Erythroblast (primary cell): ENCODE results near the gene CC2D1A.

Experiments used
- GATA1 ChIP-seq: IDR thresholded peaks from 2 replicates; pipeline ENCODE4 v1.6.1; 2011; ENCODE audit warnings: low read depth, mild to moderate bottlenecking, control low read depth, low read length, moderate library complexity
- POLR2A ChIP-seq: IDR thresholded peaks from 2 replicates; pipeline ENCODE4 v1.6.1; 2011; ENCODE audit warnings: mild to moderate bottlenecking, low read length

- TF ChIP-seq POLR2A (no peak), GATA1 (no peak)
Measured at GRCh38 chr19:13955662-13956364, 49.8 kb downstream of the CC2D1A start.
